GM21717 (cell line): ENCODE results near the gene XRCC6.
"Not testable (repeated sequence)": the region's sequence is repeated elsewhere in the genome, so short reads cannot be mapped to it uniquely, and the experiment has no call there.

ENCODE experiments used
- ATAC-seq: cut with Tn5 transposase; IDR thresholded peaks from one replicate; pipeline ENCODE4 v1.9.1; 2021; ENCODE audit warnings: mild to moderate bottlenecking, moderate library complexity; ENCODE audit not compliant: unreplicated experiment

The XRCC6 gene

GRCh38 chr22:41648432-41648831 is 27.3 kb downstream of the XRCC6 start:
- ATAC-seq = no peak

DNA sequence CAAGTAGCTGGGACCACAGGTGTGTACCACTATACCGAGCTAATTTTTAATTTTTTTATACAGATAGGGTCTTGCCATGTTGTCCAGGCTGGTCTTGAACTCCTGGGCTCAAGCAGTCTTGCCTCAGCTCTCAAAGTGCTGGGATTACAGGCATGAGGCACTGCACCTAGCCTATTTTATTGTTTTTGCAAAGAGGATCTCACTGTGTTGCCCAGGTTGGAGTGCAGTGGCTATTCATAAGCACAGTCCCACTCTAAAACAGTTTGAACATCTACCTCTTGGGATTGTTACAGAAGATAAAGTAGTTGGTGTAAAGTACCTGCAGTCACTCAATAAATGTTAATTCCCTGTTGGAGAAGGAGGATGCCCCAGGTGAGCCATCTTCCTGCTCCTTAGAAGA is 29.1 kb downstream of the XRCC6 start:
- ATAC-seq = no peak

- no peak for ATAC-seq
These were observed 29.7 kb downstream of the XRCC6 start for GRCh38 chr22:41650821-41651220.

DNA sequence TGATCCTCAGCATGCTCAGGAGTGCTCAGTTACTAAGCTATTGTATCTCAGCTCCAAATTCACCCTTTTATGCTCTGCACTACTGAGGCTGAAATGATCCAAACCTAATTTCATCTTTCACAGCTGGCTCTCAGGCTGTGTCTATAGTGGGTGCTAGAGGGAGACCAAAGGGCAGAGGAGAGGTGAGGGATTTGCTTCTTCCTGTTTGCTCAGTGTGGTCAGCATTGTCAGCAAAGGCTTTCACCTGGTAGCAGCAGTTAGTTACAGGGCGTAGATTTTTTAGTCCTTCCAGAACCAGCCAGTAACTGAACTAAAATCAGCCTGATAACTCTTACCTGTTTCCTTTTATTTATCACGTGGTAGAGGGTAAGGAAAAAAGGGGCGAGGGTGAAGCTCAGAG is 33.2 kb downstream of the XRCC6 start:
- ATAC-seq = no peak

GRCh38 chr22:41656556-41656955 is 35.5 kb downstream of the XRCC6 start:
- ATAC-seq = no peak

GRCh38 chr22:41657709-41658108 is 36.6 kb downstream of the XRCC6 start:
- no peak for ATAC-seq

- ATAC-seq = no peak
These were observed 37.8 kb downstream of the XRCC6 start for GRCh38 chr22:41658869-41659268.

GRCh38 chr22:41659941-41660340 is 38.8 kb downstream of the XRCC6 start:
- ATAC-seq = no peak

DNA sequence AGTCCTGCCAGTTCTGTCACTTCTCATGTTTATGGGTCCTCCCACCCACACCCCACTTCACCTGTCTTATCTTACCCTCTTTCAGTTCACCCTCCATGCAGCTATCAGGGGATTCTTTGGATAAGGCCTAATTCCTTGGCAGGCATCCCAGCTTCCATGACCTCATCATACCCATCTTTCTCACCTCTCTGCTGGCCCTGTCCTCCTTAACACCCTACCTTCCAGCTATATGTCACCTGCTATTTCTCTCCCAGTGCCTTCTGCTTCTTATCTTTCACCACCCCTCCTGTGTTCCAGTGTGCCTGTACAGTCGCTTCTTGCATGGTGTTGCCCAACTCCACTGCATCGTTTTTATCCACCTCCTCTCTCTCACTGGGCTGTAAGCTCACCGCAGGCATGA is 39.3 kb downstream of the XRCC6 start:
- no peak for ATAC-seq

- no peak for ATAC-seq
These were observed 40.0 kb downstream of the XRCC6 start for GRCh38 chr22:41661088-41661487.

DNA sequence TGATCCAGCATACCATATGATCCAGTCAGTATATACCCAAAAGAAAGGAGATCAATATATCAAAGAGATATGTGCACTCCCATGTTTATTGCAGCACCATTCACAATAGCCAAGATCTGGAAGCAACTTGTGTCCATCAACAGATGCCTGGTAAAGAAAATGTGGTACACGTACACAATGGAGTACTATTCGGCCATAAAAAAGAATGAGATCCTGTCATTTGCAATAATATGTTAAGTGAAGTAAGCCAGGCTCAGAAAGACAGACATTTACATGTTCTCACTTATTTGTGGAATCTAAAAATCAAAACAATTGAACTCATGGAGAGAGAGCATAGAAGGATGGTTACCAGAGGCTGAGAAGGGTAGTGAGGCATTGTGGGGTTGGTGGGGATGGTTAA is 40.6 kb downstream of the XRCC6 start:
- ATAC-seq = no peak

DNA sequence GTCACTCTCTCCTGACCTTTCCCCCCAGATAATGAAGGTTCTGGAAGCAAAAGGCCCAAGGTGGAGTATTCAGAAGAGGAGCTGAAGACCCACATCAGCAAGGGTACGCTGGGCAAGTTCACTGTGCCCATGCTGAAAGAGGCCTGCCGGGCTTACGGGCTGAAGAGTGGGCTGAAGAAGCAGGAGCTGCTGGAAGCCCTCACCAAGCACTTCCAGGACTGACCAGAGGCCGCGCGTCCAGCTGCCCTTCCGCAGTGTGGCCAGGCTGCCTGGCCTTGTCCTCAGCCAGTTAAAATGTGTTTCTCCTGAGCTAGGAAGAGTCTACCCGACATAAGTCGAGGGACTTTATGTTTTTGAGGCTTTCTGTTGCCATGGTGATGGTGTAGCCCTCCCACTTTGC is 42.5 kb downstream of the XRCC6 start:
- not testable (repeated sequence) for ATAC-seq

DNA sequence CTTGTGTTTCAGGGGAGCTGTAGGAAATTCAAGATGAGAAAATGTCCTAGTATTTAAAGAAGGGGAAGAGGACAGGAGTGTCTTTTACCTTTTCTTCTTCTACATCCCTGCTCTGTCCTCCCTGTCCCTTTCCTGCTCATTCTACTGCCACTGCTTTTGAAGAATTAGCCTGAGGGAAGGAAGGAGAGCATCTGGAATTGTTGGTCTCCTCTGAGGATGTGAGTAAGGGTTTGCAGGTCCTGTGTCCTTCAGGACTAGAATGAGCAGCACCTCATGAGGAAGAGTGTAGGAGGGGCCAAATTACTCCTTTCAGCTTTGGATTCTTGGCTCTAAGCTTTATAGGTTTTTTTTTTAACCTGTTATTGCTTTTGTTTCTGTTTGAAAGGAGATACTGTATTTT is 43.4 kb downstream of the XRCC6 start:
- ATAC-seq = no peak

DNA sequence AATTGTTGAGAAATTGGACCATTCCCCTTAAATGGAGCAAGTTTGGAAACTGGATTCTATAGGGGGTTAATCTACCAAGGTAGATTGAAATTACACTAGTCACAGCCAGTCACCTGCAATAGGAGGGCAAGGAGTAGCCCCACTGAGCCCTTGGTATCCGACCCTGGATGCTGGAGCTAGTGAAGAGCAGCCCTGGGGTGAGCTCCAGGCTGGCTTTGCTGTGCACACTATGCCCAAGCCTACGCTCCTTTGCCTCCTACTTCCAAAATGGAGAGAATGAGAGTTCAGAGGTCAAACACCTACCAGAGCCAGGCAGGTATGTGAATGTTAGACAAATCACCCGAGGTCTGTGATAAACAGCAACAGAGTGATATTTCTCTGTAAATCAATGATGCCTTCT is 43.9 kb downstream of the XRCC6 start:
- ATAC-seq = no peak

- no peak for ATAC-seq
These were observed 48.1 kb downstream of the XRCC6 start for GRCh38 chr22:41668971-41669911.

DNA sequence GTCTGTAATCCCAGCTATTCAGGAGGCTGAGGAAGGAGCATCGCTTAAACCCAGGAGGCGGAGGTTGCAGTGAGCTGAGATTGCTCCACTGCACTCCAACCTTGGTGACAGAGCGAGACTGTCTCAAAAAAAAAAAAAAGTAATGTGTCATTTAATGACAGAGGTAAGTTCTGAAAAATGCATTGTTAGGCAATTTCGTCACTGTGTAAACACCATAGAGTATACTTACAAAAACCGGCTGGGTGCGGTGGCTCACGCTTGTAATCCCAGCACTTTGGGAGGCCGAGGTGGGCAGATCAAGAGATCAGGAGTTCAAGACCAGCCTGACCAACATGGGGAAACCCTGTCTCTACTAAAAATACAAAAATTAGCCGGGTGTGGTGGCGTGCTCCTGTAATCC is 51.0 kb downstream of the XRCC6 start:
- not testable (repeated sequence) for ATAC-seq

DNA sequence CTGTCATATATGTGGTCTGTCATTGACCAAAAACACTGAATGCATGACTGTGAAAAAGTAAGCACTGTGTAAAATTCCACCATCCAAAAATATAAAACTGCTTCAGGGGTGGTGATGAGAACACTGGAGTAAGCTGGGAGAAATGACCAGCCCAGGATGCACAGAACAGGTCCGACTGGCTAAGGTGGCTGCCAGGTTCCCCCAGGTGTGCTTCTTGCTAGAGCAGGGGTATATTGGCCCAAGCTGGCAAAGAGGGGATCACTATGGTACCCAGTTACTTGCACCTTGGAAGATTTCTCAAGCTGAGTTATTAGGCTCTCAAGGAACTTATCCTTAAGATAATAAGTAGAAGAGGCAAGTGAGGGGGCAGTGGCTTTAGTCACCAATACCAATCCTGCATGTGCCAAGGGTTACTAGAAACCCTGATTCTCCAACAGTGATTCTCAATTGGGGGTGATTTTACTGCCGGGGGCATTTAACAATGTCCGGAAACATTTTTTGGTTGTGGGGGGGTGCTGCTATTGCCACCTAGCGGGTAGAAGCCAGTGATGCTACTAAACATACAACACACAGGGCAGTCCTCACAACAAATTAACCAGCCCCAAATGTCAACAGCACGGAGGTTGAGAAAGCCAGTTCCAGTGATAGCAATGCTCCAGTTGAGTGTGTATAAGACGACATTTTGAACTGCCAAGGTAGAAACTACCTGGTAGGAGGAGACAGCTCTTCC is 51.9 kb downstream of the XRCC6 start:
- no peak for ATAC-seq

GRCh38 chr22:41674846-41675340 is 53.8 kb downstream of the XRCC6 start:
- no peak for ATAC-seq

DNA sequence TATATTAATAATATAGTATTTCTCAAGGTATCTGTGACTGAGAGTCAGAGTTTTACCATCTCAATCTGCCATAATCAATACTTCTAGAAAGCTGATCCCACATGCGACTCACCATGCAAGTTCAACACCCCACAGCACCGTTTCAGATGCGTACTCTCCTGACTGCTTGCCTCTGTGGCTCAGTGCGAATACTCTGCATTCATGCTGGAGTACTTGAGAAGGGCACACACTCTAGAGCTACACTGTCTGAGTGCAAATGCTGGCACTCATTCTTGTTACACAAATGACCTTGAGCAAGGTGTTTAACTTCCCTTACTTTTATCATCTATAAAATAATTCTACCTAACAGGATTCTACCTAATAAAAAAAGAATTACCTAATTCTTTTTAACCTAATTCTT is 55.0 kb downstream of the XRCC6 start:
- no peak for ATAC-seq

DNA sequence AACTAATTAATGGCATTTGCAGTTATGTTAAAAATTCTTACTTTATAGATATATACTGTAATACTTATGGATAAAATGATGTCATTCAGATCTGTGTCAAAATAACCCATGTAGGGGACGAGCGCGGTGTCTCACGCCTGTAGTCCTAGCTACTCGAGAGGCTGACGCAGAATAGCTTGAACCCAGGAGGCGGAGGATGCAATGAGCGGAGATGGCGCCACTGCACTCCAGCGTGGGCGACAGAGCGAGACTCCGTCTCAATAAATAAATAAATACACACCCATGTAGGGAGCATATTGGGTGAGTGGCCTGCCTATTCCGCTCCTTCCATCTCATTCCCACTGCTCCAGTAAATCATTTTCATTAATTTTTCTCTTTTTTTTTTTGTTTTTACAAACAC is 60.5 kb downstream of the XRCC6 start:
- no peak for ATAC-seq

DNA sequence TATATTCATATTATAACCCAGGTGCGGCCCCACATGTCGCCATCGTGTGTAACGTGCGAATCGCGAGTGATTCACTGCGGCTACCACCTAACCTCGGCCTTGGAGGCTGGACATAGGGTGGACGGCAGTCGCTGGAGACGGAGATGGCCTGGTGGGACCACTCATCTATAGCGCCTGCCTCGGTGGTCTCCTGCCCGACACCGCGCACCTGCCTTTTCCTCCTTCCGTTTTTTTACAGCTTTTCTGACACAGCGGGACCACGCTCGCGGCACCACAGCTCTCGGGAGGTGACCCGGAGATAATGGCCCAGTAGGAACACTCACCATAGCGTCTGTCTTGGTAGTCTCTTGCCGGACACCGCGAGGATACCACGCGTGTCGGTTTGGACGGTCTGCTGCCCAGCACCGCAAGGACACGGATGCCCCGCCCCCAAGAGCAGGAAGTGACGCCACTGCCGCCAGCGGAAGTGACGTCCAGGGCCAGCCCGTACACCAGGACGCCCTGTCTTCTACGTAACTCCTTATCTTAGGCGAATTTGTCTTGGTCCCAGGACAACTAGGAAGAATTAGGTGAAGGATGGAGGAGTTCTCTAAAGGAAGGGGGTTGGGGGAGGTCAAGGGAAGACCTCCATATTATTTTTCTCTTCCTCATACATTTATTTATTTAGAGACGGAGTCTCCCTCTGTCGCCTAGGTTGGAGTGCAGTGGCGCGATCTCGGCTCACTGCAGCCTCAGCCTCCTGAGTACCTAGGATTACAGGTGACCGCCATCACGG is 61.1 kb downstream of the XRCC6 start:
- peak; percentile 76 for ATAC-seq
